ENCODE results near the gene RGL4.

DNA sequence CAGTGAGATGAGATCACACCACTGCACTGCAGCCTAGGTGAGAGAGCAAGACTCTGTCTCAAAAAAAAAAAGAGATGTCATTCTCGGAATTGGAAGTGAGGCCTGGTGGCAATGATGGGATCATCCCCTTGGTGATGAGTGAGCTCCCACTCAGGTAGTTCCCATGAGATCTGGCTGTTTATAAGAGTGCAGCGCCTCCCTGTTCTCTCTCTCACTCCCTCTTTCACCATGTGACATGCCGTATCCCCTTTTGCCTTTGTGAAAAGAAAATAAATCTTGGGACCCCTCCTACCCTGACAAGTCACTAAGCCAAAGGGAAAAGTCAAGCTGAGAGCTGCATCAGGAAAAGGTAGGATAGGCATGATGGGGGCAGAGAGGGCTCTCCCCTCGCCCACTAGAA, 31.3 kb downstream of the RGL4 start:
- TF ChIP-seq POLR2AphosphoS5 (IDR thresholded peaks at IDR 0.05) (no peak), POLR2A (IDR thresholded peaks at IDR 0.05; ENCODE audit: low read depth) (no peak)
